NOMO-1 (cell line): ENCODE data around the gene MFRP.

Source experiments
- DNase-seq, 2 experiments: peaks; one replicate each; lab custom pipeline; 2025; ENCODE audit not compliant: unreplicated experiment in 2 of 2; lab: John Stamatoyannopoulos, UW

The MFRP gene

DNA sequence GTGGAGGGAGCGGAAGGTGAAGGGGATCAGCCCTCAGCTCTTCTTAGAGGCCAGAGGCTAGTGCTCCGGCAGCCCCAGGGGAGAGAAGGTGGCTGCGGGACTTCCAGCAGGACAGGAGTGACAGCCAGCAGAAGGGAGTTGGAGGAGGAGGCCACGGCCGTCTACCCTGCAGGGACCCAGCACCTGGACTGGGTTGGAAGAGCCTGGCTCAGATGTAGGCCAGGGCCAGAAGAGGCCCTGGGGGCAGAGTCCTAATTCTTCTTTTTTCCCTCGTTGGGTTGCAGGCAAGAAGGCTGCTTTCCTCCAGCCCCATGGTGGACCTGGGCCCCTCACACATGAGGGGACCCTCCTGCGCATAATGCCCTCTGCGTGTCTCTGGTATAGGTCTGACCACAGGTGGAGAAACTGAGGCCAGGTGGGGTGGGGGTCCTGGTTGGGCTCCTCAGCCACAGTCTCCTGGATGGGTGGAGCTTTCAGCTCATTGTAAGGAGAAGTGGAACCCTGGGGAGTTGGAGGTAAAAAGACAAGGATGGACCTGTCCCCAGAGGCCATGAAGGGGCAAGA is 27.3 kb downstream of the MFRP start:
- no peak for DNase-seq

DNA sequence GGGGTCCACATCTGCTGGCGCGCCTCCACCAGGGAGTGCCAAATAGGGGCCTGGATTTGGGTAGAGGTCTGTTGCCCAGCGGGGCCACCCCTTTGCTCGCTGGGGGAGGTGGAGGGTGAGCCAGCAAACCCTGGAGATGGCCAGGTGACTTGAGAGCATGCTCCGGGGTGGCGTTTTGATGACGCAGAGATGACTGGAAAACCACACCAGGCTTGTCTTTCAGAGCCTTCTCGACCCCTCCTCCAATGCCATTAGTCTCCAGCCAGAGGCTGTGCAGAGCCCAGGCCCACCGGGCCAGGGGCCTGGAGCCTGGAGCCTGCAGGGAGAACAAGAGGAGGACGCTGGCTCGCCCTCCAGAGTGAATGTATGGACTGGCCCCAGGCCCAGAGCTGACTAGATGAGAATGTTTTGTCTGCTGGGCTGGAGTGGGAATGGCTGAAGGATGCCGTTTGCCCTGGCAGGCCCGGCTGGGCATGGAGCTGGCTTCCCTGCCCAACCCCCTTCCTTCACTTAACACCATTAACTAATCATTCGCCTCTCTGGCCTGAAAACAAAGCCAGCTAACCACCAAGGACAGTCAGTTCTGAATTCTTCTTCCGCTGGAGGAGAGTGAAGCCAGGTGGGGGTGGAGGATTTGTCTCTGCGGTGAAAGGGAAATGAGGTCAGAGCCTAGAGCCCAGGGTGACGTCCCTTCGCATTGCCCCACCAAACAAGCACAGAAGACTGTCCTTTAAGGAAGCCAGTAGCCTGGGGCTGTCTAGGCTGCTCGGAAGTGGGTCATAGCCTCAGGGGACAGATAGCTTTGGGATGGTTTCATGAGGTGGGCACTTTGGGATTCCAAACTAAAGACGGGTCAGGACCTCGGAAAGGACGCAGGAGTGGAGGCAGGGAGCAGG is 28.0 kb downstream of the MFRP start:
- peak; percentile 64 to 83 for DNase-seq

- DNase-seq: no peak
These were observed 28.8 kb downstream of the MFRP start for GRCh38 chr11:119317592-119318239.

DNA sequence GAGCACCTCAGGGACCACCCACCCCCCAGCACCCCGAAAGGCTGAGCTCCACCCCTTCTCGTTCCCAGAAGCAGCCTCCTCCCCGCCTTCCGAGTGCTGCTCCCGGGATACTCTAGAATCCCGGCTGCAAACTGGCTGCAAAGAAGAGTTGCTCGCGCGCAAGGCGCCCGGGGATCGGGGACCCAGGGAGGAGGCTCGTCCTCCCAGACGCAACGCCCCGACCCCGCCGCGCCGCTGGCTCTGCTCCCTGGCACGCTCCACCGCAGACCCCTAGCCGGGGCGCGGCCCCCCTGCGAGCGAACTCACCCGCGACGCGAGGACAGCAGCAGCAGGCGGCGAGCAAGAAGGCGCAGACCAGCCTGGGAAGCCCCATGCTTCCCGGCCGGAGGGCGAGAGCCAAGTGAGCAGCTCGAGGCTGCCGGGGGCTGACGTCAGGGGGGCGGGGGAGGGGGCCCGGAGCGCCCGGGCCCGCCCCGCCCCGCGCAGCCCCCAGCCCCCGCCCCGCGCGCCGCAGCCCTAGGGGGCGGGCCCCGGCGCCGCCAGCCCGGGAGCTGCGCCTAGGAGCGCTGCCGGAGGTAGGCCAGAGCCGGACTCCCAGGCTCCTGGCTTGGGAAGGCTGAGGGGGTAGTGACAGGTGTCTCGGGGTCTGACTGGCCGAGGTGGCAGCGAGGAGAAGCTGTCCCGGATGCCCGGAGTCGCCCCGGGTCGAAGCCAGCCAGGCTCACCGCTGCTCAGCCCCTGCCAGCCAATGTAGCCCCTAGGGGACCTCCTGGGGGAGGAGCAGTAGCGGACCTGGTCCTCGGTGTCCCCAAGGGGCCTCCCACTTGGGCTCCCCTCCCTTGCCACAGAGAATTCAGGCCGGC is 29.5 kb downstream of the MFRP start, which contains the start of gene MCAM:
MCAM (minus strand) TSS at position 402 of the 863 bp plus-strand sequence; CDS start at position 373, 29 bp downstream.
- DNase-seq: no peak

DNA sequence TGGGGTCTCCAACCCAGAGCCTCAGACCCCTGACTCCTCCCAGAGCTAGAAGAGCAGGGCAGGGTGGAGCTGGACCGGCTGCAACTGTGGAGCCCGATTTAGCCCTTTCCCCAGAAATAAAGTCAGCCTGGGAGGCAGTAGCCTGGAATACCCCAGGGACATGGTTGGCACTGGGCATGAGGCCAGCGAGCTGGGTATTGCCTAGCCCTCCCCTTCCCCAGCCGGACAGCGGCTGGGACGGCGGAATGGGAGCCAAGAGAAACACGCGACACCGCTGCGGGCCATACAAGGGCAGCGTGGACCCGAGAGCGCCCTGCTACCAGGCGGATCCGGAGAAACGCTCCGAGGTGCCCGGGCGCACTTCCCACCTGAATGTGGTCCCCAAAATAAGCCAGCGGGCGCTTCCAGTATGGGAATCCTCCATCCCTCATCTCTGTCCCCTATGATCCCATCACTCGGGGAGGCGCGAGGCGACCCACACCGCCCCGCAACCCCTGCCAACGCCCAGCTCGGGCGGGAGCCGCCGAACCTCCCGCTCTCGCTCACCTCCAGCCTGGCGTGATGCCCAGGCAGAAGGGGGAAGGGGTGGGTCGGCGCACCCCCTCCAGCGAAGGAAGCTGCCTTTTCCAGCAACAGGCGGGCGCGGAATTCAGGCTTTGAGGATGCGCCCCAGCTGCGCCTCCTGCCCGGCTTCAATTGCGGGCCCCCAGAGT is 30.3 kb downstream of the MFRP start:
- DNase-seq: no peak

GRCh38 chr11:119315131-119316015 is 31.1 kb downstream of the MFRP start:
- DNase-seq: no peak

GRCh38 chr11:119314726-119315125 is 31.8 kb downstream of the MFRP start:
- no peak for DNase-seq

DNA sequence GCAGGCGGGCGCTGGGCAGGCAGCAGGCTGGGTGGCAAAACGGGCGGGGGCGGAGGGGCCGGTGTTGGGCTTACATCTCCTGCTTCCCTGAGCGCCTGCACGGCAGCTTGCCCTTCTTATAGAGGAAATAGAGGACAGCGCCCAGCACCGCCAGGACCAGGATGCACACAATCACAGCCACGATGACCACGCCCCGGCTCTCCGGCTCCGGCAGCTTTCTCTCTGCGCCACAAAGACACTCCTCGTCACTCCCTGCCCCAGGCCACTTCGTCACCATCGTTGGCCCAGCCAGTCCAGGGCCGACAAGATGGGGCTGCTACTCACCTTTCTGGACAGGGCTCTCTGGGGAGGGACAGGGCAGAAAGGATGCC is 35.8 kb downstream of the MFRP start:
- DNase-seq: no peak

DNA sequence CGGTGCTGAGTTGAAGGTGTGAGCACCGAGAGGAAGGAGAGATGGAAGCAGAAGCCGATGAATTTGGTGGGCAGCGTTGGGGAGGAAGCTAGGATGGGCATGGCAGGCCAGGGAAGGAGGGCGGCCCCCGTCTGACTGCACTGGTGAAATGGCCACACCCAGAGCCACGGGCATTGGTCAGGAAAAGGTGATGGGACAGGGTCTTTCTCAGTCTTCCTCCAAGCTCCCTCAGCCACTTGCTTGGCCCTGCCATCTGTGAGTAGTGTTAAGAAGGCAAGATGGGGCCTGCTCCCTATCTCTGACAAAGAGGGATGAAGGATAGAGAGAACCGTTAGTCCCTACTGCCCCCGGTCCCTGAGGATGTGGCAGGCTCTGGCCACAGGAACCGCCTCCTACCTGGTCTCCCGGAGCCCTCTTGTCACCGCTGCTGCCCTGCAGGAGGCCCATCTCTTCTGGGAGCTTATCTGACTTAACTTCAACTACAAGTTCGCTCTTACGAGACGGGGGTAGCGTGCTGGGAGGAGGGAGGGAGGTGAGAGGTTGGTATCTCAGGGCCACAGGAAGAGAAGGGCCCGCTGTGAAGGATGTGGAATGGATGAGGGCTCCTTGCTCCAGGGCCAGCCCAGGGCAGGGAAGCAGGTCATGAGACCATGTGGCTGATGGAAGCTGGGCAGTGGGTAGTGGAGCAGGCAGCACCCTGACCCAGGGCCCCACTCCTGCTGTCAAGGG is 36.4 kb downstream of the MFRP start:
- no peak for DNase-seq

DNA sequence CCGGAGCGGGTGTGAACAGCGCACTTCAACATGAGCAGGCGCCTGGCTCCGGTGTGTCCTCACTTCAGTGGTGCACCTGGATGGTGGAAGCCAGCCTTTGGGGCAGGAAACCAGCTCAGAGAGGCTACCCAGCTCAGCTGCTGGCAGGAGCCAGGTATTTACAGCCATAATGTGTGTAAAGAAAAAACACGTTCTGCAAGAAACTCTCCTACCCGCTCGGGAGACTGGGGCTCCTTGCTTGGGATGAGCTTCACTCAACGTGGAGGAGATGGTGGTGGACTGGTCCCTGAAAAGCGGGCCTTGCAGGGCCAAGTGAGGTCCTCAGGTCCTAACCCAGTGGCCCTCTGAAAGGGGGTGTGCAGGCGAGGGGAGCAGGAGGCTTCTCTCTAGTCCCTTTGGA is 37.1 kb downstream of the MFRP start:
- no peak for DNase-seq

DNA sequence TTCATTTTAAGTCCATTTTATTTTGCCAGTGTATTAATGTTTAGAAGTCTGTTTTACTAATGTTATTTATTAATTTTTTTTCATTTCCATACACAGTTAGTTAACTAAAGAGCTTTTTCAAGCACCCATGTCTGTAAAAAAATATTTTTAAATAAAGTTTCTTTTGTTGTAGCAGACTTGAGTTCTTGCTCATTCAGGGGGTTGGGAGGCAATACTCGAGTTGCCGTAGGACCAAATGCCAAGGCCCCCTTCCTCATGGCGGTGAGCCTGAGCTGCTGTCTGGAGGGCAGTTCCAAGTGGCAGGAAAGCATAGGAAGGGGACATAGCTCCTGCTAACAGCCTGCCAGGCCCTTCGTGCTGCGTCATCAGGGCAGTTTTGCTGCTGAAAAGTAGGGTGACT is 38.5 kb downstream of the MFRP start:
- no peak for DNase-seq

- no peak for DNase-seq
These were observed 39.3 kb downstream of the MFRP start for GRCh38 chr11:119307219-119307618.

DNA sequence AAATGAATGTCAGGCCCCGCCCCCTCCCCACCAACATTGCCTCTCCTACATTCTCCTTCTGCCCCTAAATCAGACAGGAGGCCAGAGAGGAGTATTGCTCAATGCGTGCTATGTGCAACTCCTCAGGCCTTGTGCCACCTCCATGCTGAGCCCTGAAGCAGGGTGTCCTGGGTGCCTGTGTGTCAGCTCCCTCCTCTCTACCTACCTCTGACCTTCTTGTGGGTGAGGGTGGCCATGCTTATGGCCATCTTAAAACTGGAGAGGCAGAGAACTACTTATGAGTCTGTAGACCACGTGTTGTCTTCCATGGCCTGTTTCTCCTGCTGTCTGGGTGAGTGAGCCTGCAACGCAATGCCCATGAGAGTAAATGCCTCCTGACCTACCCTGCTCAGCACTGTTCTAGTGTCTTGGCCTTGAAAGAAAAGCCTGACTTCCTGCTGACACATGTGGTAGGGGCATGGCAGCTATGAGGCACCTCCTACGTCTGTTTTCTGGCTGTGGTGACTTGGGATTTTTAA is 40.1 kb downstream of the MFRP start:
- no peak for DNase-seq

GRCh38 chr11:119305556-119306372 is 40.7 kb downstream of the MFRP start:
- DNase-seq: no peak

DNA sequence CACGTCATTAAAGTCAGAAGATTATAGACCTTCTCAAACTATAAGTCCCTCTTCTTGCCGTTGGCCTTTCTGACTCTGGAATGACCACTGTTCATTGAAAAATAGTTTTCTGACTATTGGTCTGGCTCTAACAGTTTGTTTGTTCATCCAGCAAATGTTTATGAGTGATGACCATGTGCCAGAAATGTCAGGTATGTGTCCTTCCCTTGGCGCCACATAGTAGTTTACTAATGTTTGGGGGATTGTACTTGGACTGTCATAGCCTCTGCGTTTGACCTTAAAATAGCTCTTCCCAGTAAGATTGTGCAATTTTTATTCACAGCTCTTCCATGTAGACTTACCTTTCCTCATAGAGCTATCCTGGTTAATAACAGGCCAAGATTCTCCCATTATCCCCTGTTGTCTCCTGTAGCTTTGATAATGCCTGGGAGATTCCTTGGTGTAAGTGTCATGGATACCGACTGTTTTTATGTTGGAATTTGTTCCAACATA is 43.2 kb downstream of the MFRP start:
- no peak for DNase-seq

DNA sequence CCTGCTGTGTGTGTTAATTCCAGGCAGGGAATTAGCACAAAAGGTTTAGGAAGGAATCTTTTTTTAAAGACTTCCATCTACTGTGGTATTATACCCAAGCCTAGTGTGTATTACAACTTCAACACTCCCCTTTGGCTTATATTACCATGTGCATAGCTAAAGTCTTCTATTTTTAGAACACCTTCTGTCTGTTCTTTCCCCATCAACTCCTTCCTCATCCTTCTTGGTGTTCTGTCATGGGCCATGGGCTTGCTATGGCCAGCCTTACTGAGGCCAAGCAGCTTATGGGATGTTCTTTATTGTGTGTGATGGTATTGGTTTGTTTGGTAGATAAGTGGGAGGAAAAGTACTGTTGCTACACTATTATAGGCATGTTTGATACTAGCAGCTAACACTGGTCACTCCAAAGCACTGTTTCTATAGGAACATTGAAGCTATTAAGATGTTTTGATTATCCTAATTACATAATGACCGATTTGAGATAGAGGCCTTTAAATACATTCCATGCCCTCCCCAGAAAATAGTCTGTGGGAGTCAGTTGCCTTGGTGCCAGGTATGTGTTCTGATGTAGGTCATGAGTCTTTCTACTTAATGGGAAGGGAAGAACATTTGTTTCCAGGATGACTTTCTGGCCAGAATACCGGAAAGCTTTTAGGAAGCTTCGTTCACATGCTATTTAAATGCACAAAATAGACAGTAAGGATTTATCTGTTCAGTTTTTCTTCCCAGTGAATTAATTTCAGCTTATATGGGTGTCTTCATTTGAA is 46.1 kb downstream of the MFRP start:
- DNase-seq: no peak

- no peak for DNase-seq
These were observed 47.1 kb downstream of the MFRP start for GRCh38 chr11:119299416-119299815.
